DMS153 (cell line): ENCODE measurements around the gene ZNFX1.
"Not testable (repeated sequence)": the region's sequence is repeated elsewhere in the genome, so short reads cannot be mapped to it uniquely, and the experiment has no call there.

Source experiments
- DNase-seq: peaks from one replicate; lab custom pipeline; 2025; lab: John Stamatoyannopoulos, UW

ZNFX1 gene

DNA sequence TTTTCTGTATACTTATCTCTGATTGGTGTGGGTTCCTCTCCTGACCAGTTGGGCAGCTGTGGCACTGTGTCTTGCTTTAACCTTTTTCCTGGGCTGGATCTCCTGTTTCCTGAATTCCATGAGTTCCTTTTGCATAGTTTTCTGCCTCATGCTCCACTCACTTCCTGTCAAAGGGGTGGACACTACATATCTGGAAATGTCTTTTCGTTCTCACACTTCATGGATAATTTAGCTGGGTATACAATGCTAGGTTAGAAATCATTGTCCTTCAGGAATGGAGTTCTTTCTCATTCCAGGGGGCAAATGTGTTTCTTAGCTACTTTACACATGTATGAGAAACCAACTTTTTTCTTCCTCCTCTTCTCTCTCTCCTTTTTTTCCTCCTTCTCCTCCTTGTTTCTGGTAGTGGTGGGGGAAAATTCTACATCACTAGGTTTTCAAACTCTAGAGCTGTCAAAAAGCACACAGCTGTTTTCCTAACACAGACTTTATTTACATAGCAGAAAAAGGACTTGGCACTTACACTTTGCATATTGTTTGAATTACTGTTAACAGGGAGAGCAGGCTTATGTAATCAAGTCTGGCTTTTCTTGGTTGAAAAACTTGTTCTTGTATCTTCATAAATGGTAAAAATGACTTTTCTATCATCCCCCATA lies 67.6 kb downstream of the ZNFX1 start:
- DNase-seq, result no peak

GRCh38 chr20:49207076-49207475 lies 70.8 kb downstream of the ZNFX1 start:
- DNase-seq, result no peak

DNA sequence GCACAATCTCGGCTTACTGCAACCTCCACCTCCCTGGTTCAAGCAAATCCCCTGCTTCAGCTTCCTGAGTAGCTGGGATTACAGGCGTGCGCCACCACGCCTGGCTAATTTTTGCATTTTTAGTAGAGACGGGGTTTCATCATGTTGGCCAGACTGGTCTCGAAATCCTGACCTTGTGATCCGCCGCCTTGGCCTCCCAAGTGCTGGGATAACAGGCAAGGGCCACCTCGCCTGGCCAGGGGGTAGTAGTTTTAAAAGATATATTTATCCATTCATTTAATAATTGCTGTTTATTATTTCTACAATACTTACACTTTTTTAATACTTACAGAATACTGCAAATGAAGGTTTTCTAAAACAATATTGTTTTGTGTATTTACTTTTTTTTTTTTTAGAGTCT lies 74.1 kb downstream of the ZNFX1 start:
- no peak for DNase-seq

- DNase-seq, result no peak
These were observed 74.8 kb downstream of the ZNFX1 start for GRCh38 chr20:49203011-49203410.

DNA sequence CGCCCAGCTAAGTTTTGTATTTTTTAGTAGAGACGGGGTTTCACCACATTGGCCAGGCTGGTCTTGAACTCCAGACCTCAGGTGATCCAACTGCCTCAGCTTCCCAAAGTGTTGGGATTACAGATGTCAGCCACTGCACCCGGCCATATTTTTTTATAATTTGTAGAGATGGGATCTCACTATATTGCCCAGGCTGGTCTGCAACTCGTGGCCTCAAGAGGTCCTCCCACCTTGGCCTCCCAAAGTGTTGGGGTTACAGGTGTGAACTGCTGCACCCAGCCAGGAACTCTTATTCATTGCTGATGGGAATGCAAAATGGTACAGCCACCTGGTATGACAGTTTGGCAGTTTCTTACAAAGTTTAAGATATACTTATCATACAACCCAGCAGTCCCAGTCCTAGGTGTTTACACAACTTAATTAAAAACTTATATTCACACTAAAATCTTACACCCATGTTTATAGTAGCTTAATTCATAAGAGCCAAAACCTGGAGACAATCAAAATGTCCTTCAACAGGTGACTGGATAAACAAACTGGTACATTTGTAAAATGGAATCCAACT lies 78.0 kb downstream of the ZNFX1 start:
- no peak for DNase-seq

DNA sequence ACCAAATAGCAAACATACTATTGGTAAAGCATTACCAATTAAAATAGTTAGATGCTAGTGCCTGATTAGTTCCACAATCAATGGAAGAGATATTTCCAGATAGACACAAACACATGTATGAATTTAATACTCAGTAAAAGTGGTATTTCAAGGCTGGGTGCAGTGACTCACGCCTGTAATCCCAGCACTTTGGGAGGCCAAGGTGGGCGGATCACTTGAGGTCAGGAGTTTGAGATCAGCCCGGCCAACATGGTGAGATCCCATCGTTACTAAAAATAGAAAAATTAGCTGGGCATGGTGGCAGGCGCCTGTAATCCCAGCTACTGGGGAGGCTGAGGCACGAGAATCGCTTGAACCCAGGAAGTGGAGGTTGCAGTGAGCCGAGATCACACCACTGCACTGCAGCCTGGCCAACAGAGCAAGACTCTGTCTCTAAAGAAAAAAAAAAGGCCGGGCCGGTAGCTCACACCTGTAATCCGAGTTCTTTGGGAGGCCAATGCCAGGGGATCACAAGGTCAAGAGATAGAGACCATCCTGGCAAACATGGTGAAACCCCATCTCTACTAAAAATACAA lies 84.8 kb downstream of the ZNFX1 start:
- not testable (repeated sequence) for DNase-seq
